Fibroblast of villous mesenchyme (primary cell): ENCODE measurements around the gene LAMA4. TPM values are rescaled to one million over a fixed set of nuclear protein-coding genes. Genes with fewer than 3 reads are reported as not detected.

Experiments
- DNase-seq: peaks from one replicate; pipeline ENCODE4 v3.0.0-alpha.2; 2010; ENCODE audit warnings: low read depth
- H3K4me3 ChIP-seq: 2 replicates; pipeline ENCODE4 v1.5.1; 2011; ENCODE audit warnings: low read depth, mild to moderate bottlenecking, low read length
- total RNA-seq: library from RNA; depleted of rRNA; stranded (reverse); fragments of >200 nt; gene quantifications from 2 replicates; pipeline ENCODE4 v1.2.3, GENCODE V29; 2012
- TF ChIP-seq, protein P1 (sequence below): IDR thresholded peaks from 2 replicates; pipeline ENCODE4 v1.5.1; 2012; ENCODE audit warnings: low read depth, mild to moderate bottlenecking, low read length; ENCODE audit not compliant: insufficient read depth

The LAMA4 gene
- total RNA-seq, 1 donor: 481 TPM

DNA sequence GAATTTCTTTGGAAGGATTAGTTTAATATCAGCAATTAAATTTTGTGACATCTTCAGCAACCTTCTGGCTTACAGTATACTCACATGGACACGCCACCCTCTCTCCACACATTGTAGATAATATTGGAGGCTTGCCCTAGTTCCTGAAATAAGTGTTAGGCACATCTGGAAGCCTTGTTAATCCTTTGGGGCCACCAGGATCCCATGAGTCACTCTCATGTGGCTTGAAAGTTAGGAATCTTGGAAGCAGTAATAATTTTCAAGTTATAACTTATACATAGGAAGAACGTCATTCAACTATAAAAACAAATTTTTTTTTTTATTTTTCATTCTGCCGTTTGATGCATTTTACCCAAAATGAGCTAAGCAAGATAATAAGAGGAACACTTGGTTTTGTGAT, 20.5 kb downstream of the LAMA4 start:
- TF ChIP-seq, protein P1, sequence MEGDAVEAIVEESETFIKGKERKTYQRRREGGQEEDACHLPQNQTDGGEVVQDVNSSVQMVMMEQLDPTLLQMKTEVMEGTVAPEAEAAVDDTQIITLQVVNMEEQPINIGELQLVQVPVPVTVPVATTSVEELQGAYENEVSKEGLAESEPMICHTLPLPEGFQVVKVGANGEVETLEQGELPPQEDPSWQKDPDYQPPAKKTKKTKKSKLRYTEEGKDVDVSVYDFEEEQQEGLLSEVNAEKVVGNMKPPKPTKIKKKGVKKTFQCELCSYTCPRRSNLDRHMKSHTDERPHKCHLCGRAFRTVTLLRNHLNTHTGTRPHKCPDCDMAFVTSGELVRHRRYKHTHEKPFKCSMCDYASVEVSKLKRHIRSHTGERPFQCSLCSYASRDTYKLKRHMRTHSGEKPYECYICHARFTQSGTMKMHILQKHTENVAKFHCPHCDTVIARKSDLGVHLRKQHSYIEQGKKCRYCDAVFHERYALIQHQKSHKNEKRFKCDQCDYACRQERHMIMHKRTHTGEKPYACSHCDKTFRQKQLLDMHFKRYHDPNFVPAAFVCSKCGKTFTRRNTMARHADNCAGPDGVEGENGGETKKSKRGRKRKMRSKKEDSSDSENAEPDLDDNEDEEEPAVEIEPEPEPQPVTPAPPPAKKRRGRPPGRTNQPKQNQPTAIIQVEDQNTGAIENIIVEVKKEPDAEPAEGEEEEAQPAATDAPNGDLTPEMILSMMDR: no peak
- H3K4me3 ChIP-seq: no peak overlapping the region
- DNase-seq: peak; percentile 91

DNA sequence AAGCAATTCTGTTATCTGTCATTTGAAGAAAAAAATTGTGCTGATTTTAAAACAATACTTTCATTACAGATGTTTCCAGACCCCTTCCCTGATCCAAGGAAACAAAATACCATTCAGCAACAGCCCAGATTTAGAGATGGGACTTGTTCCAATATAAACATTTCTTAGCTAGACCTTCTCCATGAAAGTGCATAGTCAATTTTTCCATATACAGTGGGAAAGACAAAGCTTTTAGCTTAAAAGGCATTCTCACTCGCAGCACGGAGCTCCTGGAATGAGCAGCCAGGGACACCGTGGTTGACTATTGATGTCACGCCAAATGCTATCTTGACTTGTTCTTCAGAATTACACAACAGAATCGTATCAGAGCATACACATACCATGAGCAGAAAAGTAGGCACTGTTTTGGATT, 21.5 kb downstream of the LAMA4 start:
- no peak overlapping the region for H3K4me3 ChIP-seq
- DNase-seq: peak; percentile 80
- TF ChIP-seq, protein P1: no peak

DNA sequence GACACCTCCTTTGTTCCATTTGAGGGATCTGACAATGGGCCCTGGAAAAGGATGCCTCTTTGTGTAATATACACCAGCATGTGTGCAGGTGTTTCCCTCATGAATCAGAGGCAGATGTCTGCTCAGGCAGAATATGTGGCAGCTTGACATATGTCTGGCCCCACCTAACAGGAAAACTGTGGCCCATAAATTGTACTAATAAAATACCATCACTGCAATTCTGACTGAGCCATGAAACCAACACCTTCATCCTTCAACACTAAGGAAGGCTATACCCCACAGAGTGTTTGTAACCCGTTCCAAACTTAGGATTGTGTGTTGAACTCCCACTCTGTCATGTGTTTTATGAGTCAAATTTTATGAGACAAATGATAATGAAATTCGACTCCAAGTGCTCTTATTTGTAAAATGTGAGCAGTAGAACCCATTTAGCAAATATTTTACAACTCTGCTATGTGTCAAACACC, 22.7 kb downstream of the LAMA4 start:
- no peak overlapping the region for H3K4me3 ChIP-seq
- DNase-seq: peak; percentile 71
- TF ChIP-seq, protein P1: no peak

DNA sequence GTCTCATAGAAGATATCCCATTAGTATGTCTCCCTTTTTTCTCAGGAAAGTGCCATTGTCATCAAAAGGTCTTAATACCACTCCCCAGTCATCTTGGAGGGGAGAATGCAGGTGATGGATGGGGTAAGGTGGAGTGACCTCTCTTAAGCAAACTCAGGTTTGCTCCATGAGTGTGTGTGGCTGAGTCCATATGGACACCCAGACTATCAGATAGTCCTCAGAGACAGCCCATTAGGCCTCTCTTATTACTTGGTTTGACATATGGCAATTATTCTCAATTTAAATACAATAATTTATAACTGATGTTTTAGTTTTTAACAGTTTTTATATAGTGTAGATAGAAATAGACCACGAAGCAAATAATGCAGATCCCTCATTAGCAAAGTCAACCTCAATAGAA, 23.2 kb downstream of the LAMA4 start:
- DNase-seq: no peak
- no peak overlapping the region for H3K4me3 ChIP-seq
- TF ChIP-seq, protein P1: no peak

DNA sequence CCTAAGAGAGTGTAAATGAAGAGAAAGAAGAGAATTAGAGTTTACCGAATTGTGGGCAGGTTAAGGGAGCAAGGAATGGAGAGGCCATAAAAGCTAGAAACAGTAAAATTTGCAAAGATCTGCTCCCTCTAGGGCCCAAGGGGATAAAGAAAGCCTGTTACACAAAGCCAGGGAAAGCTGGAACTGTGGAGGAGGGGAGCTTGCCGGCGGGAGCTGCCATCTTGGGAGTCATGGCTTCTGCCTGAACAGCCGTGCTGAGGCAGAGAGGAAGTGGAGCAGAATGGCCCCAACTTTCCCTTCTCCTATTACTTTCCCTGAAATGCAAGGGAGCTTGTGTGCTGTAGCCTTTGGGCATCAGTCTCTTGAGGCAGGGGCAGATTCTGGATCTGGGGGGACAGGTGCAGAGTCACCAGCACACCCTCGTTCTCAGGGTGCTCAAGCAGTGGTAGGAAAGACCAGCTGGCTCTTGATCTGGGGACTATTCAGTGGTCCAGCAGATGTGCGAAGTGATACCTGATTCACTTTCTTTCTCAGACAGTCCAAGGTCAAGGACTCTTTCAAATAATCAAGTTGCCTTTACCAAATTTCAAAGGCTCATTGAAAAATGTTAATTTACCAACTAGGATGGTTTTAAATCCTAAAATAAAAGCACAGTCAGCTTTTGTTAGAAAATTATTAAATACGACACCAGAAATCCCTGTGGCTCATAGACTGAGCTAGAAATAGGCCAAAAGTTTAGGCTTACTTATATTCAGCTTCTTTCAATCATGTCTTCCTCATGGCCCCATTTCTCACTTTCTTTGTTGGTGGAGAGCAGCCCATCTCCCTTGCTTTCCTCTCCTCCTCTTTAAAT, 25.7 kb downstream of the LAMA4 start:
- no peak overlapping the region for H3K4me3 ChIP-seq
- DNase-seq: no peak
- TF ChIP-seq, protein P1: no peak

DNA sequence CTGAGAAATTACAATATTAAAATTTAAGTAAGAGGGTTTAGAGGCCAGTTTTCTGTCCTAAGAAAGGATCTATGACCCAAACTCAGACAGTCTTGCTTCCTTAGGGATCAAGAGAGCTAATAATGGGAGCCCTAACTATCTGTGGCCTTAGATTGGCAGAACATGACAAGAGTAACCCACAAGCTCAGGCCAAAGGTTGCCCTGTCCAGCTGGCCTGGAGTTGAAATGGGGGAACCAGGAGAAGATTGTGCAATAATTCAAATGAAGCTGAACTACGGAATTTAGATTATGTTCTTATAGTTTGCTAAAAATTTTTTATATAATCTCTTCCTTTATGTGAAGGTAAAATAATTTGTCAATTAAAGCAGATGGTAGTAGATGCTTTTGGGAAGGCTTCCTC, 26.4 kb downstream of the LAMA4 start:
- DNase-seq: no peak

More for the DNA sequence above, 26.4 kb downstream of the LAMA4 start:
- TF ChIP-seq, protein P1: no peak
- no peak overlapping the region for H3K4me3 ChIP-seq
